GM12878 (cell line): ENCODE measurements around the gene TXN2.

ENCODE experiments used
- BMI1 ChIP-seq: fragments of 450-650 bp; IDR thresholded peaks from 2 replicates; pipeline ENCODE4 v1.6.1; 2016; ENCODE audit warnings: mild to moderate bottlenecking, moderate library complexity, borderline replicate concordance
- BRCA1 ChIP-seq: IDR thresholded peaks from 2 replicates; pipeline ENCODE4 v1.6.1; 2011; ENCODE audit warnings: low read depth, low read length, improper control_type of control experiment
- CHD2 ChIP-seq: IDR thresholded peaks from 2 replicates; pipeline ENCODE4 v1.6.1; 2011; ENCODE audit warnings: low read depth, low read length, improper control_type of control experiment, borderline replicate concordance
- EGR1 ChIP-seq, 2 experiments: IDR thresholded peaks; 1 replicate in 1 of 2; 2 replicates in 1 of 2; pipeline ENCODE4 v1.6.1; 2011 to 2012; ENCODE audit warnings: low read depth in 2 of 2, low read length in 2 of 2, borderline replicate concordance in 1 of 2, mild to moderate bottlenecking in 1 of 2, moderate library complexity in 1 of 2
- EZH2 ChIP-seq: IDR thresholded peaks from 2 replicates; pipeline ENCODE4 v1.6.1; 2012; ENCODE audit warnings: low read depth, mild to moderate bottlenecking, control low read depth, inconsistent platforms, low read length, borderline replicate concordance; ENCODE audit not compliant: control insufficient read depth
- NFYB ChIP-seq: IDR thresholded peaks from 2 replicates; pipeline ENCODE4 v1.6.1; 2011; ENCODE audit warnings: low read depth, mild to moderate bottlenecking, low read length, improper control_type of control experiment, moderate library complexity; ENCODE audit not compliant: insufficient read depth
- POLR2A ChIP-seq: IDR thresholded peaks from 2 replicates; pipeline ENCODE4 v1.6.1; 2011; ENCODE audit warnings: low read depth, mild to moderate bottlenecking, low read length
- POLR2AphosphoS2 ChIP-seq: IDR thresholded peaks from 2 replicates; pipeline ENCODE4 v1.6.1; 2011; ENCODE audit warnings: low read depth, mild to moderate bottlenecking, low read length, improper control_type of control experiment, moderate library complexity
- POLR2AphosphoS5 ChIP-seq: IDR thresholded peaks from 2 replicates; pipeline ENCODE4 v1.6.1; 2011; ENCODE audit warnings: mild to moderate bottlenecking, low read length, inconsistent platforms
- SUZ12 ChIP-seq: fragments of 200-600 bp; sonication (generic); IDR thresholded peaks from one replicate; pipeline ENCODE4 v1.6.1; 2018; ENCODE audit warnings: antibody characterized with exemption, mild to moderate bottlenecking; ENCODE audit not compliant: unreplicated experiment
- YBX1 ChIP-seq: fragments of 450-650 bp; IDR thresholded peaks from 2 replicates; pipeline ENCODE4 v1.6.1; 2016; ENCODE audit warnings: antibody characterized with exemption
- YY1 ChIP-seq: IDR thresholded peaks from 2 replicates; pipeline ENCODE4 v1.6.1; 2011; ENCODE audit warnings: low read depth, mild to moderate bottlenecking, low read length
- TF ChIP-seq, protein P1 (sequence below): IDR thresholded peaks from 2 replicates; pipeline ENCODE4 v1.6.1; 2012; ENCODE audit warnings: low read depth, low read length, improper control_type of control experiment

GRCh38 chr22:36431977-36432376 is 49.5 kb downstream of the TXN2 start:
- TF ChIP-seq YY1 (no peak), YBX1 (no peak), POLR2AphosphoS2 (no peak), CHD2 (no peak), EZH2 (no peak), BMI1 (no peak), BRCA1 (no peak), SUZ12 (no peak), NFYB (no peak), POLR2A (no peak), POLR2AphosphoS5 (no peak), EGR1 (IDR thresholded peaks at IDR 0.05; ENCODE audit: borderline replicate concordance in 1 of 2, low read depth in 2 of 2, low read length in 2 of 2) (no peak)
- TF ChIP-seq, protein P1, sequence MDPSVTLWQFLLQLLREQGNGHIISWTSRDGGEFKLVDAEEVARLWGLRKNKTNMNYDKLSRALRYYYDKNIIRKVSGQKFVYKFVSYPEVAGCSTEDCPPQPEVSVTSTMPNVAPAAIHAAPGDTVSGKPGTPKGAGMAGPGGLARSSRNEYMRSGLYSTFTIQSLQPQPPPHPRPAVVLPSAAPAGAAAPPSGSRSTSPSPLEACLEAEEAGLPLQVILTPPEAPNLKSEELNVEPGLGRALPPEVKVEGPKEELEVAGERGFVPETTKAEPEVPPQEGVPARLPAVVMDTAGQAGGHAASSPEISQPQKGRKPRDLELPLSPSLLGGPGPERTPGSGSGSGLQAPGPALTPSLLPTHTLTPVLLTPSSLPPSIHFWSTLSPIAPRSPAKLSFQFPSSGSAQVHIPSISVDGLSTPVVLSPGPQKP: no peak
